NCI-H146 (cell line): Measurements from ENCODE around the gene KIRREL1.
"Not testable (repeated sequence)": the region's sequence is repeated elsewhere in the genome, so short reads cannot be mapped to it uniquely, and the experiment has no call there.

ENCODE experiments used
- DNase-seq: peaks from one replicate; lab custom pipeline; 2025; lab: John Stamatoyannopoulos, UW

The KIRREL1 gene

GRCh38 chr1:158105352-158106095 lies 112.1 kb downstream of the KIRREL1 start:
- no peak for DNase-seq

GRCh38 chr1:158107916-158108315 lies 114.5 kb downstream of the KIRREL1 start:
- no peak for DNase-seq

DNA sequence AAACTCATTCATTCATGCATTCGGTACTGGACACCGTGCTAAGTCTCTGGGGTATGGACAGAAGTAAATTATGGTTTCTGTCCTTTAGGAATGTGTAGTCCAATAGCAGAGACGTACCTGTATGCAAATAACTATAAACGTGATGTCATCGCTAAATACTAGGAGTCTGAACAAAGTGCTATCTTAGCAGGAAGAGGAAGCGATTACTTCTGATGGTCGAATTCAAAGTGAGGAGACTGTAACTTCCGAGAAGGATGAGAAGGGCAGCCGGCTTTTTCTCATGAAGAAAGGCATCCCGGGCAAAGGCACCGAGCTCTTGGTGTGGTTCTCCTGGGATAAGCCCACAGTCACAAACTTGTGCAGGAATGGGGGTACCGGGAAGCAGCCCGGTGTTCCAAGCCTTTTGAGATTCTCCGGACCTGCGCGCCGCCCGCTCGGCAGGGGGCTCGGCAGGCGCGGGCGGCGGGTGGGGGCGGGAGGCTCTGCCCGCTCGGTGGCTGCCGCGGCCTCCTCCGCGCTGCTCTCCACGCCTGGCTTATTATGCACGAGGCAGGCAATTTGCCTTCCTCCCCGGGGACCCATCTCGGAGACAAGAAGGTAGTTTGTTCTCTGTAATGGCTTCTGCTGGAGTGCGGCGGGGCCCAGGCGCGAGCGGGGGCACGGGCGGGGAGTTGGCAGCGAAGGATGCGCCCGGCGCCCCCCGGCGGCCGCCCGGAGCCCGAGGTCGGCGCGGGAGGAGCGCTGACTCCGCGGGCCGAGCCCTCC lies 119.7 kb downstream of the KIRREL1 start:
- DNase-seq = no peak

- no peak for DNase-seq
Observed at GRCh38 chr1:158113759-158114127, 120.3 kb downstream of the KIRREL1 start.

GRCh38 chr1:158115126-158115525 lies 121.7 kb downstream of the KIRREL1 start:
- no peak for DNase-seq

DNA sequence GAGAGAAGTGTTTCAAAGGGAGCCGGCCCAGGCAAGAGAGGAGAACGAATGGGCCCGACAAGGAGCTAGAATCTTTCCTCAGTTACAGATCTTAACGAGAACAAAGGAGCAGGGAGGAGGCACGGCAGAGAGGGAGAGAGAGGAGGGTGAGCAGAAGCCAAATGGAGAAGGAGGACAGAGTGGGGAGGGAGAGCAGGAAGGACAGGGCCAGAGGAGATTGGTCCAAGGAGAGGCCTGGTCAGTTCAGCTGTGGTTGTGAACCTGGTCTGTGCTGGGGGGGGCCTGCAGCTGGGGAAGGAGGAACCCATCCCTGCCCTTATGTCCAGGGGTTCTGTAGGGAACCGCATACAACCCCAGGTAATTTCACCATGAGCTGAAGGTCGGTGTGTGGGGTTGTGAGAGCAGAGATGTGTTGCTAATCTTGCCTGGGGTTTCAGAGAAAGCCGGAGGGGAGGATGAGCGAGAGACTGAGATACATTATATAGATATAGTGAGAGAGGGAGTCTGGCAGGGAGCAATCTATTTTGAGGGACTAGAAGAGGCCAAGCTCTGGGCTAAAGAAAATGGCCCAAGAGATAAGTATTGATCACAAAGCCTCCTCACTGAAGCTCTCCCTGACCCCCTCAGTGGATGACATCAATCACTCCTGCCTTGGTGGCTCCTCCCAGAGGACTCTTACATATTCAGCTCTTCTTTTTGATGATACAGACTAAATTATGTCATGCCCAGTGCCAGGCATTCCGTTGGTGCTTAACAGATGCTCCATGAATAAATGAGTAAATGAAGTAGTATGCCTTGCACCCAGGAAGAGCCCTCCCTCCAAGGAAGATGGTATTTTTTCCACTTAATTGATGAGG lies 123.1 kb downstream of the KIRREL1 start:
- DNase-seq = no peak

GRCh38 chr1:158117854-158118704 lies 124.6 kb downstream of the KIRREL1 start:
- DNase-seq = no peak

DNA sequence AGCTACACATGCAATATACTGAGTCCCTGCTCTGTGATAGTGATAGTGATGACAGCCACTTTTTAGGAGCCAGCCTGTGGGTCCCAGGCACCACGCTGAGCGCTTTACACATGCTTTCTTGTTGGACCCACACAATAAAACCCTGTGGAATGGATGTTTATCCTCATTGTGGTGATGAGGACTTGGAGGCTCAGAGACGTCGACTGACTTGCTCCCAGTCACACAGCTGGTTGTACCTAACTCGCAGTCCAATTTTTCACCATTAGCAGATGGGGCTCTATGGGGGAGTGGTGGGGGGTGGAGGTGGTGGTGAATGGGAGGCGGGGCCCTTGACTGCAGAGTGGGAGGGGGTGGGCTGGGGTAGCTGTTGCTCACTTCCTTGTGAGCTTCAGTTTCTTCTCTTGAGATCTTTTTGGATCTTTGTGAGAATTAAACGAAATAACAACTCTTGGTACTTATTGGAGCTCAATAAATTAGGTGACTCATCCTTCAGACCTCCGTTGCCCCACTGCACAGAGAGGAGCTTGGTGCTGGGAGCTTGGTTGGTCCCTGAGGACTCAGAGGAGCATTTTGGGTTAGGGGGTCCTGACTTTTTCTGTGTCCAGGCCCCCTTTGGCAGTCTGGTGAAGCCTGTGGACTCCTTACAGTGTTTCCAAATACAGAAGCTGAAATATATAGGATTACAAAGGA lies 125.4 kb downstream of the KIRREL1 start:
- no peak for DNase-seq

DNA sequence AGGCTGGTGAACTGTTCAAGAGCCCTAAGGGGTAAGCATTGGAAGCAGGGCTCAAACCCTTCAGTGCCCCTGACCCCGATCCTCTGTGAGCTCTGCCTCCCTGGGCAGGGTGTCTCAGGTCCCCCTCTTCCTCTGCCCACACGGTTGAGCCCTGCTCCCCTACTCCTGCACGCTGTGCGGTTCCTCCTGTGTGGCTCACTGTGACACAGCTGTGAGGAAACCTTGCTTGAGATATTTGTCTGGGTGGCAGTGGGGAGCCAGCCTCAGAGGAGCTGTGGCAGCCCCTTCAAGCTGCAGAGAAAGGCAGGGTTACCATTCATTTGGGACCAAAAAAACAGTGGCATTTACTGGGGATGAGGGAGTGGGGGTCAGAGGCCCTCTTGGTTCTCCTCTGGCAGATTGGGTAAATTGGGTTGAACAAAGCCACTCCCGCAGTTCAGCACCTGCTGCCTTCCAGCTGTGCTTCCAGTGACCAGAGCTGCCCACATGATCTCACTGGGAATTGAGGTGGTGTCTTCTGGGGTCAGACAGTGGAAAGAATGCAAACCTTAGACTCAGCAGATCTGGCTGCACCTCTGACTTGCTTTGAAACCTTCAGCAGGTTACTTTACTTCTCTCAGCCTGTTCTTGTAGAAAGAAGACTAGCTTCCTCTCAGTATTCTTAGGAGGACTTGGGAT lies 126.7 kb downstream of the KIRREL1 start:
- DNase-seq = no peak

- DNase-seq = peak; percentile 29
Observed at GRCh38 chr1:158121604-158122254, 128.3 kb downstream of the KIRREL1 start.

- DNase-seq = no peak
Observed at GRCh38 chr1:158122833-158123388, 129.5 kb downstream of the KIRREL1 start.

DNA sequence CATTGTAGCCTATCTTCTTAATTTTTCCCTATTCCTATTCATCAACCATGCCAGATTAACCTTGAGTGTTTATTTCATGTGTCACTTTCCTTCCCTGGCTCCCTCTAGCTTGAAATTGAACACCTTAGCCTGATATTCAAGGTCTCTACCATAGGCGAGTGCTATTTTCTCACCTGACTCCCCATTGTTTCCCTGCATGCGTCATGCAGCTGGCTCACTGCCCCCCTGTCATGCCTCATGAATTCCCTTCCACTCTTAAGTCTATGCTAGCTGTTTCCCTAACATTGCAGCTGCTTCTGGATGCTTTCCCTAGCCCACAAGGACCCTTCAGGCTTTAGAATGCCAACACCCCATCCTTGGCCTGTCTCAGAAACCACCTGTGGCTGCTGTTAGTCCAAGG lies 130.6 kb downstream of the KIRREL1 start:
- DNase-seq = no peak

GRCh38 chr1:158124999-158125398 lies 131.6 kb downstream of the KIRREL1 start:
- peak; percentile 65 for DNase-seq

DNA sequence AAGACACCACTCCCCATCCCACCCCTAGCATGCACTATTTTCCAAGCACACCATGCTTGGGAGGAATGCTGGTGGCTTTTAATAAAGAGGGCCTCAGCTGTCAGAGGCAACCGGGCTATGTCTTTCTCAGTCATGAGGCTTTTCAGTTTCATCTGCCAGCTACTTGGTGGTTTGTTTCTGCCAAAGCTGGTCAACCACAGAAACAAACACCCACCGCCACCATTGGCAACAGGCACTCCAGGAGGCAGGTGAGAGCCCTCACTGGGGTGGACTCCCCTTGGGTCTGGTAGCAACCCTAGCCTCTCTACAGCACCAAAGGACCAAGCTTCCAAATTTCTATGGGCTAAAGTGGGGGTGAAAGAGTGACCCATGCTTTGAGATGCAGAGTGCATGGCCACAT lies 133.0 kb downstream of the KIRREL1 start:
- no peak for DNase-seq

DNA sequence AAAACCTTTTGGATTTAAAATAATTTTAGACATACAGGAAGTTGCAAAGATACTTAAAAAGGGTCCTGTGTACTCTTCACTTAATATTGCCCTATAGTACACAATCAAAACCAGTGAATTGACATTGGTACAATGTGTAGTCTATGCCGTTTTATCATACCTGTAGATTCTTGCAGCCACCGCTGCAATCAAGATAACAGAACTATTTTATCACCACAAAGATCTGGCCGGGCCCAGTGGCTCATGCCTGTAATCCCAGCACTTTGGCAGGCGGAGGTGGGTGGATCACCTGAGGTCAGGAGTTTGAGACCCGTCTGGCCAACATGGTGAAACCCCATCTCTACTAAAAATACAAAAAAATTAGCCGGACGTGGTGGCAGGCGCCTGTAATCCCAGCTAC lies 135.1 kb downstream of the KIRREL1 start:
- not testable (repeated sequence) for DNase-seq

DNA sequence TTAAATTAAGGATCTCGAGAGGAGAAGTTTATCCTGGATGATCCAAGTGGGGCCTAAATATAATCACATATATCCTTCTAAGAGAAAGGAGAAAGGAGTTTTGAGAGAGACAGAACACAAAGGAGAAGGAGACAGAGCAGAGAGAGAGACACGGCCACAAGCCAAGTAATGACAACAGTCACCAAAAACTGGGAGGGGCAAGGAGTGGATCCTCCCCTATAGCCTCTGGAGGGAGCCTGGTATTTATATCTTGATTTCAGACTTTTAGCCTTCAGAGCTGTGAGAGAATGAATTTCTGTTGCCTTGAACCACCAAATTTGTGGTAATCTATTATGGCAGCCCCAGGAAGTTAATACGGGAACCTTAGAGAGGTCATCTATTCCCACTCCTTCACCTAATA lies 137.8 kb downstream of the KIRREL1 start:
- no peak for DNase-seq

GRCh38 chr1:158140764-158141192 lies 147.3 kb downstream of the KIRREL1 start:
- DNase-seq = no peak

DNA sequence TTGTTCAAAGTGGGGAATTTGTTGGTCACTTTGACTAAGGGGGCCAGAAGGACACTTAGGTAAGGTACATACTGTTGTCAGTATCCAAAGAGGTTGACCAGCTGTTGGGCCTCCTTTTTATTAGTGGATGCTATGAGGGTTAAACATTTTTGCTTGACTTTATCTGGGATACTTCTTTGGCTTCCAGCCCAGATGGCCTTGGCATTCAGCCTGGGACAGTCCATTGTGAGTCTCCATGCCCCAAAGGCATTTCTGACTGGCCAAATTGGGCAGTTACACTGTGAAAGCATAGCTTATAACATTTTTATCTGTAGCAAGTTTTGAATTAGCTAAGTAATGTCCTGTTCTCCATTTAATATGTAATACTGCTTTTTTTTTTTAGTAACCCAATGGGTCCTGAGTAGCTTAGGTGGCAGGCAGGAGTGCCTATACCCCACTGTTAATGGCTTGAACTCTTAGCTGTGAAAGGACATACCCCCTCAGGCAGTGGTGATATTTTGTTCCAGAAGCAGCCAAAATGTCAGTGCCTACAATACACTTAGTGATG lies 151.8 kb downstream of the KIRREL1 start:
- no peak for DNase-seq

- DNase-seq = no peak
Observed at GRCh38 chr1:158146165-158146564, 152.7 kb downstream of the KIRREL1 start.
